Astrocyte (in vitro differentiated cells and primary cell): Measurements from ENCODE around the gene C1QTNF5.

Source experiments
- EZH2 ChIP-seq: IDR thresholded peaks from 2 replicates; pipeline ENCODE4 v1.6.1; 2012; ENCODE audit warnings: mild to moderate bottlenecking, low read length, inconsistent platforms; ENCODE audit not compliant: insufficient read depth
- TF ChIP-seq, protein P1 (sequence below): IDR thresholded peaks from 2 replicates; pipeline ENCODE4 v1.5.1; 2011; ENCODE audit warnings: low read depth, mild to moderate bottlenecking, inconsistent platforms, low read length, moderate library complexity; ENCODE audit not compliant: insufficient read depth

DNA sequence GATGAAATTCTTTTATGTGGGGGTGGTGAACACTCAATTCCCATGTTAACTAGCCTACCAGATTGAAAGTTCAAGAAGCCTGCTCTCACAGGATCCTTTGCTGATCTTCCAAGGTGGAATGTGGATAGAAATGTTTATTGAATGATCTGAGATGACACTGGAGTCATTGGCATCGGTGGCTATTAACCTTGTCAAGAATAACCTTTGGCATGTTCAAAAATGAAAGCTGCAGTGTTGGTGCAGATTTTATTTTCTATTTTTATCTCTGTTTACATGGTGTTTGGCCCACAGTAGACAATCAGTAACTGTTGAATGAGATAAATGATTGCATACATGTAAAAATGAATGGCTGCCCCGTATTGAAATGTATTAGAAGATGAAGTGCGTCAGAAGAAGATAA is 42.7 kb downstream of the C1QTNF5 start:
- TF ChIP-seq, protein P1, sequence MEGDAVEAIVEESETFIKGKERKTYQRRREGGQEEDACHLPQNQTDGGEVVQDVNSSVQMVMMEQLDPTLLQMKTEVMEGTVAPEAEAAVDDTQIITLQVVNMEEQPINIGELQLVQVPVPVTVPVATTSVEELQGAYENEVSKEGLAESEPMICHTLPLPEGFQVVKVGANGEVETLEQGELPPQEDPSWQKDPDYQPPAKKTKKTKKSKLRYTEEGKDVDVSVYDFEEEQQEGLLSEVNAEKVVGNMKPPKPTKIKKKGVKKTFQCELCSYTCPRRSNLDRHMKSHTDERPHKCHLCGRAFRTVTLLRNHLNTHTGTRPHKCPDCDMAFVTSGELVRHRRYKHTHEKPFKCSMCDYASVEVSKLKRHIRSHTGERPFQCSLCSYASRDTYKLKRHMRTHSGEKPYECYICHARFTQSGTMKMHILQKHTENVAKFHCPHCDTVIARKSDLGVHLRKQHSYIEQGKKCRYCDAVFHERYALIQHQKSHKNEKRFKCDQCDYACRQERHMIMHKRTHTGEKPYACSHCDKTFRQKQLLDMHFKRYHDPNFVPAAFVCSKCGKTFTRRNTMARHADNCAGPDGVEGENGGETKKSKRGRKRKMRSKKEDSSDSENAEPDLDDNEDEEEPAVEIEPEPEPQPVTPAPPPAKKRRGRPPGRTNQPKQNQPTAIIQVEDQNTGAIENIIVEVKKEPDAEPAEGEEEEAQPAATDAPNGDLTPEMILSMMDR = no peak
- TF ChIP-seq EZH2 = no peak
